ENCODE data around the gene TUBA4B. TPM values are rescaled to one million over a fixed set of nuclear protein-coding genes. Genes with fewer than 3 reads are reported as not detected.

Gene TUBA4B
- total RNA-seq, 1 donor from 2014 or later, result not detected

DNA sequence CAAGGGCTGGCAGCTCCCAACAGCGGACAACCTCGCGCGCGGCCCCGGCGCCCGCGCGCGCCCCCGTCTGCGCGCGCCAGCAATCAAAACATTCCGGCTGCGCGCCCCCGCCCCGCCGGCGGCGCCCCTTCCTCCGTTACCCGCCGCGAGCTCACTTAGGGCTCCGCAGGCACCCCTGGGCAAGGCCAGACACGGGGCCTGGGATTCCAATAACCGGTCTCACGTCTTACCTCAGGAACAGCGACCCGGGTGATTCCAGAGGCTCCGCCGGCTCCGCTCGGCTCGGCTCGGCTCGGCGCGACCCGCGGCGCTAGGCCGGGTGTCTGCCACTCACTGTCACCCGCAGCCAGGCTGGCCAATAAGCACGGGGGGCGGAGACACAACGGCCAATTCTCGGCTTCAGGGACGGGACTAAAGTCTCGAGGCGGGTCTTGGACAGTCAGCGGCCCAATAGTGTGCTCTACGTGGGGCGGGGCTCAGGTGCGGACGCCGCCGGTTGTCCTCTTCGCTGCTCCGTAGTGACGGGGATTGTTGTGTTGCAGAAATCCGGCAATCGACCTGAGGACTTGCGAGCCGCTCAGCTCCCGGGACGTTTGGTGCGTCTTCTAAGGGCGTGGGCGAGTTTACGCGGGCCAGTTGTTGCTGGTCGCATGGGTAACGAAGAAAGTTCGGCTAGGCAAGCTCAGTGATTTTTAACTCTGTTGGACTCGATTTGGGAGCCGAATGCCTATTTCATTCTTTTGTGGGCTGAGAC is 23.6 kb upstream of the TUBA4B start, which contains the start of the genes ANKZF1 and ATG9A:
TSS of gene ANKZF1 (plus strand) at position 502 of the 754 bp plus-strand sequence. CDS start 452 bp downstream, outside the sequence.
TSS of gene ATG9A (minus strand) at position 332 of the 754 bp plus-strand sequence. CDS start 1,612 bp downstream, outside the sequence.
- peak; percentile 98 for DNase-seq
- TF ChIP-seq, protein P1, sequence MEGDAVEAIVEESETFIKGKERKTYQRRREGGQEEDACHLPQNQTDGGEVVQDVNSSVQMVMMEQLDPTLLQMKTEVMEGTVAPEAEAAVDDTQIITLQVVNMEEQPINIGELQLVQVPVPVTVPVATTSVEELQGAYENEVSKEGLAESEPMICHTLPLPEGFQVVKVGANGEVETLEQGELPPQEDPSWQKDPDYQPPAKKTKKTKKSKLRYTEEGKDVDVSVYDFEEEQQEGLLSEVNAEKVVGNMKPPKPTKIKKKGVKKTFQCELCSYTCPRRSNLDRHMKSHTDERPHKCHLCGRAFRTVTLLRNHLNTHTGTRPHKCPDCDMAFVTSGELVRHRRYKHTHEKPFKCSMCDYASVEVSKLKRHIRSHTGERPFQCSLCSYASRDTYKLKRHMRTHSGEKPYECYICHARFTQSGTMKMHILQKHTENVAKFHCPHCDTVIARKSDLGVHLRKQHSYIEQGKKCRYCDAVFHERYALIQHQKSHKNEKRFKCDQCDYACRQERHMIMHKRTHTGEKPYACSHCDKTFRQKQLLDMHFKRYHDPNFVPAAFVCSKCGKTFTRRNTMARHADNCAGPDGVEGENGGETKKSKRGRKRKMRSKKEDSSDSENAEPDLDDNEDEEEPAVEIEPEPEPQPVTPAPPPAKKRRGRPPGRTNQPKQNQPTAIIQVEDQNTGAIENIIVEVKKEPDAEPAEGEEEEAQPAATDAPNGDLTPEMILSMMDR (IDR thresholded peaks at IDR 0.05; ENCODE audit: partially characterized antibody, unreplicated experiment), result no peak
- no peaks in the 10 kb centered on the region for H3K36me3 Mint-ChIP-seq (ENCODE audit: unreplicated experiment)
- H3K4me1 Mint-ChIP-seq (ENCODE audit: low read depth, unreplicated experiment), result peaks cover 15% of the 10 kb centered on the region
- H3K4me3 Mint-ChIP-seq (ENCODE audit: unreplicated experiment), result peak within 1 kb of the TSS; percentile 100
- peaks cover 5% of the 10 kb centered on the region for H3K27me3 Mint-ChIP-seq (ENCODE audit: unreplicated experiment)
- H3K9me3 Mint-ChIP-seq (ENCODE audit: unreplicated experiment), result peaks cover 6% of the 10 kb centered on the region
- peak within 1 kb of the TSS; percentile 97 for H3K27ac Mint-ChIP-seq (ENCODE audit: unreplicated experiment)

DNA sequence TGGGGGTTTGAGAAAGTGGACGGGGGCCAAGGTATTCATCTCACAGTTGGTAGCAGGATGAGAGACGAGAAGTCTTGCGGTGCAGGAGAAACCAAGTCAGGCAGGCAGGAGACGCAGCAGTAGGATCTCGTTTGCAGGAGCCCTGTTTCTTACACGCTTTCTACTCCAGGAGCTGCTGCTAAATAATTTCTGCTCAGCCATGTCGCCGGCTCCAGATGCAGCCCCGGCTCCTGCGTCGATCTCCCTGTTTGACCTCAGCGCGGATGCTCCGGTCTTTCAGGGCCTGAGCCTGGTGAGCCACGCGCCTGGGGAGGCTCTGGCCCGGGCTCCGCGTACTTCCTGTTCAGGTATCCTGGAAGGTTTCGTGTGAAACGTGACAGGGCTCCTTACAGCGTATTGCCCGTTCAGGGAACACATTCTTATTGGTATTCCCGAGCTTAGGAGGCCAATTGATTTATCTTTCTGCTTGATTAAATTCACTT is 22.9 kb upstream of the TUBA4B start:
- H3K4me1 Mint-ChIP-seq (ENCODE audit: low read depth, unreplicated experiment), result peaks cover 15% of the 10 kb centered on the region
- no peaks in the 10 kb centered on the region for H3K36me3 Mint-ChIP-seq (ENCODE audit: unreplicated experiment)
- H3K4me3 Mint-ChIP-seq (ENCODE audit: unreplicated experiment), result peak overlapping the region; percentile 100
- peaks cover 5% of the 10 kb centered on the region for H3K27me3 Mint-ChIP-seq (ENCODE audit: unreplicated experiment)
- peaks cover 4% of the 10 kb centered on the region for H3K9me3 Mint-ChIP-seq (ENCODE audit: unreplicated experiment)
- H3K27ac Mint-ChIP-seq (ENCODE audit: unreplicated experiment), result peak overlapping the region; percentile 97
- peak; percentile 61 for DNase-seq
- TF ChIP-seq, protein P1 (IDR thresholded peaks at IDR 0.05; ENCODE audit: partially characterized antibody, unreplicated experiment), result no peak

- Mint-ChIP-seq H3K27ac (ENCODE audit: unreplicated experiment) (no peak overlapping the region), H3K36me3 (ENCODE audit: unreplicated experiment) (peaks cover 6% of the 10 kb centered on the region)
Observed at GRCh38 chr2:219234331-219234730, 18.7 kb upstream of the TUBA4B start.

GRCh38 chr2:219243291-219243761 is 9.7 kb upstream of the TUBA4B start:
- Mint-ChIP-seq H3K4me1 (ENCODE audit: low read depth, unreplicated experiment) (peaks cover 2% of the 10 kb centered on the region), H3K27me3 (ENCODE audit: unreplicated experiment) (peaks cover 4% of the 10 kb centered on the region), H3K4me3 (ENCODE audit: unreplicated experiment) (no peak overlapping the region), H3K27ac (ENCODE audit: unreplicated experiment) (no peak overlapping the region), H3K36me3 (ENCODE audit: unreplicated experiment) (no peaks in the 10 kb centered on the region), H3K9me3 (ENCODE audit: unreplicated experiment) (peaks cover 6% of the 10 kb centered on the region)
- TF ChIP-seq, protein P1 (IDR thresholded peaks at IDR 0.05; ENCODE audit: partially characterized antibody, unreplicated experiment), result no peak
- DNase-seq, result no peak

More at GRCh38 chr2:219234331-219234730, 18.7 kb upstream of the TUBA4B start:
- no peak for DNase-seq
- H3K27me3 Mint-ChIP-seq (ENCODE audit: unreplicated experiment), result peaks cover 4% of the 10 kb centered on the region
- peaks cover 4% of the 10 kb centered on the region for H3K4me1 Mint-ChIP-seq (ENCODE audit: low read depth, unreplicated experiment)
- TF ChIP-seq, protein P1 (IDR thresholded peaks at IDR 0.05; ENCODE audit: partially characterized antibody, unreplicated experiment), result no peak
- H3K9me3 Mint-ChIP-seq (ENCODE audit: unreplicated experiment), result peaks cover 4% of the 10 kb centered on the region
- no peak overlapping the region for H3K4me3 Mint-ChIP-seq (ENCODE audit: unreplicated experiment)

DNA sequence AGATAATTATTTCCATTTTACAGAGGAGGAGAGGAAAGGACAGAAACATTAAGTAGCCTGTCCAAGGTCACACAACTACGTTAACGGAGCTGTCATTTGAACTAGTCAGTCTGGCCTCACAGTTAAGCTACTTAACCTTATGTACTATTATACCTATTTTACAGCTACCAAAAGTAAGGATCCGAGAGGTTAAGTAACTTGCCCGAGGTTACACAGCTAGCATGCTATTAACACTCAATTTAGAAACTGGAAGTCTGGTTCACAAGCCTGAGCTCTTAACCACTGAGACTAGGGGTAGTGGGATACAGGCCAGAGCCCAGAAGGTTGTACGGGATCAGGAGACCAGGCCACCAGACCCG is 8.3 kb upstream of the TUBA4B start:
- Mint-ChIP-seq H3K9me3 (ENCODE audit: unreplicated experiment) (peaks cover 6% of the 10 kb centered on the region), H3K4me3 (ENCODE audit: unreplicated experiment) (peak overlapping the region; percentile 97), H3K27ac (ENCODE audit: unreplicated experiment) (no peak overlapping the region), H3K36me3 (ENCODE audit: unreplicated experiment) (no peaks in the 10 kb centered on the region), H3K27me3 (ENCODE audit: unreplicated experiment) (peaks cover 2% of the 10 kb centered on the region), H3K4me1 (ENCODE audit: low read depth, unreplicated experiment) (peaks cover 7% of the 10 kb centered on the region)
- no peak for DNase-seq
- TF ChIP-seq, protein P1 (IDR thresholded peaks at IDR 0.05; ENCODE audit: partially characterized antibody, unreplicated experiment), result no peak

Measured in glutamatergic neuron (in vitro differentiated cells).